ENCODE data around the gene FOS.

The FOS gene

DNA sequence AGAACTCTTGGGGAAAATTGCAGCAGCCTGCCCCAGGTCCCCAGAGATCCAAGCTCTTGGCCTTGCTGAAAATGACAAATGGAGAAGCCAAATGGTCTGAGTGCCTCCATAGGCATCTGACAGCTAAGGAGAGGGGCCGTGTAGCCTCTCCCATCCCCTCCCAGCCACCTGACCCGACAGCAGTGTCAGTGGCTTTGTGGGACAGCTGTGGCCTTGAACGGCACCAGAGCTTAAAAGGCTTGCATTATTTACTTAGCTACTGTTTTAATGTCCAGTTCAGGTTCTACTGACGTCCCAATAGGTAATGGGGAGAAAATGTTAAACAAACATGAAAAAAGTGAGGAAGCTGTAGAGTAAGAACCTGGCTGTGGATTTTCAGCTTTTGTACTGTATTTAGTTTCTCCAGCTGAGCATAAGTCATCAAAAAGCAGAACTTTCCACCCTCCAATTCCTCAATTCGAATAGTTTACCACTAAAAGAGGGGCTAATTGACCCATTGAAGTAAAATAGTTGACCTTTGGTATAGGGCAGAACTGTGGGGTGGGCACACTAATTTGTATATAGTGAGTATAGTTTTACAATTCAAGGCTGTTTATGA lies 50.0 kb downstream of the FOS start:
- Histone ChIP-seq H3K27me3 (replicated peaks; ENCODE audit: control insufficient read depth, insufficient read depth, low read length) (no peaks in the 10 kb centered on the region), H3K36me3 (ENCODE audit: control insufficient read depth, insufficient read depth, low read length, severe bottlenecking) (no peaks in the 10 kb centered on the region), H3K9ac (ENCODE audit: low read length) (no peak overlapping the region), H3K4me1 (ENCODE audit: control insufficient read depth, insufficient read depth, low read length) (no peaks in the 10 kb centered on the region), H3K9me3 (ENCODE audit: control insufficient read depth, low read length) (no peaks in the 10 kb centered on the region), H3K4me3 (ENCODE audit: low read length) (no peak overlapping the region)
- DNase-seq (ENCODE audit: low read depth): no peak

GRCh38 chr14:75329369-75329768 lies 50.7 kb downstream of the FOS start:
- Histone ChIP-seq H3K4me3 (ENCODE audit: low read length) (no peak overlapping the region), H3K4me1 (ENCODE audit: control insufficient read depth, insufficient read depth, low read length) (peaks cover 3% of the 10 kb centered on the region), H3K36me3 (ENCODE audit: control insufficient read depth, insufficient read depth, low read length, severe bottlenecking) (no peaks in the 10 kb centered on the region), H3K27me3 (replicated peaks; ENCODE audit: control insufficient read depth, insufficient read depth, low read length) (no peaks in the 10 kb centered on the region), H3K9ac (ENCODE audit: low read length) (no peak overlapping the region), H3K9me3 (ENCODE audit: control insufficient read depth, low read length) (no peaks in the 10 kb centered on the region)
- no peak for DNase-seq (ENCODE audit: low read depth)

- Histone ChIP-seq H3K4me1 (ENCODE audit: control insufficient read depth, insufficient read depth, low read length) (peaks cover 10% of the 10 kb centered on the region), H3K27me3 (replicated peaks; ENCODE audit: control insufficient read depth, insufficient read depth, low read length) (no peaks in the 10 kb centered on the region), H3K36me3 (ENCODE audit: control insufficient read depth, insufficient read depth, low read length, severe bottlenecking) (no peaks in the 10 kb centered on the region), H3K9ac (ENCODE audit: low read length) (no peak overlapping the region), H3K9me3 (ENCODE audit: control insufficient read depth, low read length) (no peaks in the 10 kb centered on the region), H3K4me3 (ENCODE audit: low read length) (no peak overlapping the region)
- DNase-seq (ENCODE audit: low read depth): no peak
These were observed 52.8 kb downstream of the FOS start for GRCh38 chr14:75331471-75331870.

Measured in adipocyte (in vitro differentiated cells).